ENCODE data around the gene HLCS. TPM values are rescaled to one million over a fixed set of nuclear protein-coding genes. Genes with fewer than 3 reads are reported as not detected.

The HLCS gene
- total RNA-seq, 1 experiment from 2014 or later, result 12.7 TPM

DNA sequence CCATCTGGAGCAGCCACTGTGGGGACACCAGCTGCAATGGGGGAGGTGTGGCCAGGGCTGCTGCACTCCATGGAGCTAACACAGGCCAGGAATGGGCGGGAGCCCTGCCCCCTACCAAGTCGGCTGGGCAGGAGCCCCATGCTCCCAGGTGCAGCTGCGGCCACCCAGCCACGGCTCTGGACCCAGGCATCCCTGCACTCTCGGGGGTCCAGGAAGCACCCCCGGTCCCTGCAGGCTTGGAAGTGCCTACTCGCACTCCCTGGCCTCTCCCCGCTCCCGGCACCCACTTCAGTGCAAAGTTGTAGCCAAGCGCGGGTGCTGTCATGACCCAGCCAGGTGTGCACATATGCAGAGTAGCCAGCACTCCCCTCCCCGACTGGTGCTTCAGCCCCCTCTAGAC, 91.8 kb downstream of the HLCS start:
- Histone ChIP-seq H4K91ac (ENCODE audit: insufficient read length, low read depth, low read length) (no peak overlapping the region), H3K9me3 (ENCODE audit: control insufficient read depth, low read depth, low read length) (no peaks in the 10 kb centered on the region), H3T11ph (ENCODE audit: low read length) (no peak overlapping the region), H3K9ac (ENCODE audit: extremely low read depth, insufficient read length, low read length) (no peak overlapping the region), H3K27ac (ENCODE audit: insufficient read length, low read depth, low read length) (no peak overlapping the region), H4K5ac (ENCODE audit: insufficient read length, low read depth, low read length) (no peak overlapping the region), H3K79me1 (ENCODE audit: insufficient read depth, low read depth, low read length, poor library complexity, severe bottlenecking) (no peaks in the 10 kb centered on the region), H3K4ac (ENCODE audit: low read depth, low read length) (no peak overlapping the region), H2BK5ac (ENCODE audit: insufficient read length, low read length) (no peak overlapping the region), H2BK15ac (ENCODE audit: low read depth, low read length) (no peak overlapping the region), H3K27me3 (ENCODE audit: insufficient read depth, low read length) (no peaks in the 10 kb centered on the region), H3K18ac (ENCODE audit: insufficient read length, low read depth, low read length) (no peak overlapping the region), H2BK120ac (ENCODE audit: low read depth, low read length, poor library complexity, severe bottlenecking) (no peak overlapping the region), H2BK20ac (ENCODE audit: low read depth, low read length, poor library complexity, severe bottlenecking) (no peak overlapping the region), H3K23me2 (ENCODE audit: insufficient read length, low read depth, low read length, poor library complexity, severe bottlenecking) (no peaks in the 10 kb centered on the region), H2BK12ac (ENCODE audit: insufficient read length, low read depth, low read length) (no peak overlapping the region), H4K20me1 (ENCODE audit: control insufficient read depth, insufficient read depth, insufficient read length) (no peaks in the 10 kb centered on the region), H2AFZ (ENCODE audit: low read length) (no peak overlapping the region), H3K4me1 (ENCODE audit: insufficient read depth, low read length) (no peaks in the 10 kb centered on the region), H3K23ac (ENCODE audit: insufficient read length, low read depth, low read length) (no peak overlapping the region), H3K56ac (ENCODE audit: insufficient read length, low read depth, low read length) (no peak overlapping the region), H2AK5ac (ENCODE audit: insufficient read length, low read length) (no peak overlapping the region), H4K8ac (replicated peaks; ENCODE audit: insufficient read length, low read depth, low read length) (no peak overlapping the region), H3K79me2 (ENCODE audit: insufficient read depth, low read length) (no peaks in the 10 kb centered on the region), H3K4me2 (ENCODE audit: insufficient read depth, insufficient read length, low read length) (no peak overlapping the region), H3K14ac (ENCODE audit: insufficient read depth, low read length) (no peak overlapping the region; the same call in 1 of the 2 replicates)
- TF ChIP-seq, protein P1, sequence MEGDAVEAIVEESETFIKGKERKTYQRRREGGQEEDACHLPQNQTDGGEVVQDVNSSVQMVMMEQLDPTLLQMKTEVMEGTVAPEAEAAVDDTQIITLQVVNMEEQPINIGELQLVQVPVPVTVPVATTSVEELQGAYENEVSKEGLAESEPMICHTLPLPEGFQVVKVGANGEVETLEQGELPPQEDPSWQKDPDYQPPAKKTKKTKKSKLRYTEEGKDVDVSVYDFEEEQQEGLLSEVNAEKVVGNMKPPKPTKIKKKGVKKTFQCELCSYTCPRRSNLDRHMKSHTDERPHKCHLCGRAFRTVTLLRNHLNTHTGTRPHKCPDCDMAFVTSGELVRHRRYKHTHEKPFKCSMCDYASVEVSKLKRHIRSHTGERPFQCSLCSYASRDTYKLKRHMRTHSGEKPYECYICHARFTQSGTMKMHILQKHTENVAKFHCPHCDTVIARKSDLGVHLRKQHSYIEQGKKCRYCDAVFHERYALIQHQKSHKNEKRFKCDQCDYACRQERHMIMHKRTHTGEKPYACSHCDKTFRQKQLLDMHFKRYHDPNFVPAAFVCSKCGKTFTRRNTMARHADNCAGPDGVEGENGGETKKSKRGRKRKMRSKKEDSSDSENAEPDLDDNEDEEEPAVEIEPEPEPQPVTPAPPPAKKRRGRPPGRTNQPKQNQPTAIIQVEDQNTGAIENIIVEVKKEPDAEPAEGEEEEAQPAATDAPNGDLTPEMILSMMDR (conservative IDR thresholded peaks at IDR 0.05), result no peak
- no CpG with 5 or more reads among the region's 12 CpGs for WGBS (ENCODE audit: extremely low coverage, insufficient read length, low lambda C conversion rate)
- no peak overlapping the region for H3K4me3 Mint-ChIP-seq
- peaks cover 0 to 3% of the 10 kb centered on the region in 2 experiments; a peak in 1 of 4 replicates for H3K4me1 Mint-ChIP-seq
- peaks cover 0 to 13% (median 0%) of the 10 kb centered on the region in 3 experiments; a peak in 3 of 7 replicates for H3K36me3 Mint-ChIP-seq (ENCODE audit: insufficient read depth in 1 of 3, low read depth in 3 of 3)
- H3K27me3 Mint-ChIP-seq (ENCODE audit: low read depth), result no peaks in the 10 kb centered on the region
- no peak overlapping the region for H3K27ac Mint-ChIP-seq
- DNase-seq, result no peak
- peaks cover 11 to 14% of the 10 kb centered on the region in 2 experiments for H3K9me3 Mint-ChIP-seq

All from H9 (cell line).